BJ (cell line): ENCODE data around the gene PMEPA1. TPM values are rescaled to one million over a fixed set of nuclear protein-coding genes. Genes with fewer than 3 reads are reported as not detected.

Experiments
- CTCF ChIA-PET: fragments of 350-600 bp; formaldehyde crosslinking; extraction: SDS; loops from one replicate; lab custom pipeline; 2021; ENCODE audit warnings: antibody characterized with exemption, inconsistent platforms; lab: Yijun Ruan, JAX
- POLR2A ChIA-PET: fragments of 300-600 bp; sonication (Branson Sonifier 250); formaldehyde crosslinking; extraction: SDS; loops from one replicate; lab custom pipeline; 2021; ENCODE audit warnings: antibody characterized with exemption; lab: Charles Lee
- DNase-seq: peaks from one replicate; pipeline ENCODE4 v3.0.0-alpha.2; 2011; ENCODE audit warnings: low read depth
- H3K27me3 ChIP-seq: 2 replicates; pipeline ENCODE4 v1.6.0; 2011; ENCODE audit warnings: low read length; ENCODE audit not compliant: control insufficient read depth, insufficient read depth
- H3K36me3 ChIP-seq: 2 replicates; pipeline ENCODE4 v1.5.1; 2011; ENCODE audit warnings: low read length; ENCODE audit not compliant: control insufficient read depth, insufficient read depth
- H3K4me3 ChIP-seq: 2 replicates; pipeline ENCODE4 v1.5.1; 2011; ENCODE audit warnings: low read depth, mild to moderate bottlenecking, control low read depth, low read length
- CTCF ChIP-seq: IDR thresholded peaks from 2 replicates; pipeline ENCODE4 v1.5.1; 2011; ENCODE audit warnings: low read depth, mild to moderate bottlenecking, control low read depth, inconsistent platforms, low read length, moderate library complexity; ENCODE audit not compliant: insufficient read depth
- polyA plus RNA-seq: library from polyadenylated mRNA; depleted of rRNA; stranded (reverse); fragments of >200 nt; gene quantifications from 2 replicates; pipeline ENCODE4 v1.2.3, GENCODE V29; 2011

PMEPA1 gene
- polyA plus RNA-seq, 1 experiment, result 5.0 TPM

GRCh38 chr20:57691699-57692098 lies 18.1 kb downstream of the PMEPA1 start:
- Histone ChIP-seq H3K4me3 (no peak overlapping the region), H3K27me3 (no peaks in the 10 kb centered on the region), H3K36me3 (no peaks in the 10 kb centered on the region)
- ChIA-PET CTCF (interaction anchor here (0.7 kb wide), 1 partner anchor 22 kb away, joined by 3 read pairs; no protein-coding TSS in a partner anchor), POLR2A (no interaction called here)
- no peak for DNase-seq
- TF ChIP-seq CTCF, result no peak

DNA sequence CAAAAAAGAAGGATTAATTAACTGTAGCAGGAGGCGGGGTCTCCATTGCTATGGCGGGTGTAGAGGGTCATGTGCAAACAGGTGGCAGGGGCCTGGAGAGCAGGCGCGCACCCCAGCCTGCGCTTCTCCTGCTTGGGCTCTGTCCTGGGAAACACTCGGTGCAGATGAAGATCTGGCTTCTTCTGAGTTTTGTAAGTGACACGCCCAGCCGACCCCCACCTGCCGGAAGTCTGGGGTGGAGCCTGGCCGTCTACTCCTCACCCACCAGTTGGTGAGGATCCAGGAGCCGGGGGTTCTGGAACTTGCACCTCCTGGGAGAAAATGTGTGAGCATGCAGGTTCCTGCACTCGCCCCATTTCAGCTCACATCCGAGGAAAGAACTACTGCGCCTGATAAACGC lies 19.3 kb downstream of the PMEPA1 start:
- CTCF ChIA-PET, result interaction anchor here (0.8 to 1.5 kb wide), 2 partner anchors 12 to 37 kb away, joined by 3 to 4 read pairs; no protein-coding TSS in a partner anchor
- Histone ChIP-seq H3K4me3 (no peak overlapping the region), H3K36me3 (no peaks in the 10 kb centered on the region), H3K27me3 (no peaks in the 10 kb centered on the region)
- TF ChIP-seq CTCF, result no peak
- DNase-seq, result no peak
- POLR2A ChIA-PET, result no interaction called here

DNA sequence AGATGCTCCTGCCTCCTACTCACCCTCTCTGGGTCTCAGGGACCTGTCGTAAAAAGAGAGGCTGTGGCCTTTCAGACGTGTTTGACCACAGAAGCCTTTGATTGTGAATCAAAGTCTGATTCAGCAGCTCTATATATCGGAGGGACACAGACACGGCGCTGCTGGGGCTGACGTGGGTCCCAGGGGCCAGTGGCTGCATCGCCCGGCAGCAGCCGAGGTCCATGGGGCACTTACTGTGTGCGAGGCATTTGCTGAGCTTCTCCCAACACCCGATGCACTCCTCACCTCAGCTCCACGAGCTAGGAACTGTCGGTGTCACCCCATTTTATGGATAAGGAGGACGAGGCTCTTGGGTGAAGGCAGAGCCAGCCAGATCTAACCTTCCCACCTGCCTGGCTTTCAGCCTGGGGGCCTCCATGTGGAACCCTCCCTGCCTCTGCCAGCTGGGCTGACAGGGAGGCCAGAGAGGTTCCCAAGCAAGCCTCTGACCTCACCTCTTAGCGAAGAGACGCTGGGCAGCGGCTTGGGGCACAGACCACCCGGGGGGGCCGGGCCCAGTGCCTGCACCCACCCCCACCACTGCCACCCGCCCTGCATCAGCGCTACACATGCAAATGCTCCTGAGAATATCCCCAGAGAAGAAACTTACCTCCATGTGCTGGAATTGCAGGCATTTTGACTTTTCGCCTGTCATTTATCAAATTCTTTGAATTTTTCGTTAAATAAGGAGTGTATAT lies 19.9 kb downstream of the PMEPA1 start:
- TF ChIP-seq CTCF, result no peak
- no peak for DNase-seq
- ChIA-PET CTCF (interaction anchor here (1.5 kb wide), 1 partner anchor 12 kb away, joined by 4 read pairs; no protein-coding TSS in a partner anchor), POLR2A (interaction anchor here (0.6 kb wide), 2 partner anchors 9 to 312 kb away, joined by 3 to 4 read pairs; no protein-coding TSS in a partner anchor)
- no peaks in the 10 kb centered on the region for H3K27me3 ChIP-seq
- no peaks in the 10 kb centered on the region for H3K36me3 ChIP-seq
- no peak overlapping the region for H3K4me3 ChIP-seq

DNA sequence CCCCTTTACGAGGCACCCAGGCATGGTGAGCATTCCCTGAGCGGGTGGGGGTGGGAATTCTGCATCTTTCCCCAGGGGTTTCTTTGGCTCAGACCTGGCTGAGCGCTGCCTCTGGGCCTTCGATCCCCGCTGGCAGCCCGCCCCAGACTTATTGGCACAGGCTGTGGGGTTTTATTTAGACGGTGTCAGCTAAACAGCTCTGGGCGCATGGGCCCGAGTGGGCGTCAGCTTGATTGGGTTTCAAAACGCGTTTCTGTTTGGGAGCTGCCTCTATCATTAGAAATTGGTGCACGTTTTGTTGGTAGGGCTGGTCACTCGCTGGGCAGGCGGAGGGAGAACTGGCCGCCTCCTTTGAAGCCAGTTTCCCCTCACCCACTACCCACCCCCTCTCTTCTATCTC lies 21.0 kb downstream of the PMEPA1 start:
- Histone ChIP-seq H3K27me3 (no peaks in the 10 kb centered on the region), H3K4me3 (no peak overlapping the region), H3K36me3 (no peaks in the 10 kb centered on the region)
- TF ChIP-seq CTCF, result no peak
- DNase-seq, result no peak
- ChIA-PET CTCF (no interaction called here), POLR2A (no interaction called here)

GRCh38 chr20:57688295-57688694 lies 21.5 kb downstream of the PMEPA1 start:
- ChIA-PET POLR2A (no interaction called here), CTCF (interaction anchor here (1.0 kb wide), 1 partner anchor 399 kb away, joined by 4 read pairs; no protein-coding TSS in a partner anchor)
- no peak overlapping the region for H3K4me3 ChIP-seq
- no peaks in the 10 kb centered on the region for H3K27me3 ChIP-seq
- no peak for TF ChIP-seq CTCF
- DNase-seq, result no peak
- H3K36me3 ChIP-seq, result no peaks in the 10 kb centered on the region
